B cell (primary cell): ENCODE results near the gene MFRP. TPM values are rescaled to one million over a fixed set of nuclear protein-coding genes. Genes with fewer than 3 reads are reported as not detected.

Source experiments
- ATAC-seq: fragments of 200-7000 bp; cut with Tn5 transposase; one replicate; pipeline ENCODE4 v1.10.0; 2021; ENCODE audit warnings: low read depth, mild to moderate bottlenecking, moderate number of reproducible peaks, moderate library complexity
- CTCF ChIA-PET: fragments of 350-600 bp; sonication (Branson Sonifier 250); formaldehyde crosslinking; loops from one replicate; lab custom pipeline; 2021; ENCODE audit warnings: antibody characterized with exemption, inconsistent platforms; lab: Charles Lee
- POLR2A ChIA-PET: fragments of 350-600 bp; sonication (Branson Sonifier 250); formaldehyde crosslinking; loops from one replicate; lab custom pipeline; 2021; ENCODE audit warnings: antibody characterized with exemption; lab: Charles Lee
- DNase-seq: peaks from one replicate; pipeline ENCODE4 v3.0.0; 2013
- H2AFZ ChIP-seq: 2 replicates; pipeline ENCODE4 v1.6.1; 2012; ENCODE audit warnings: mild to moderate bottlenecking, low read depth, low read length; ENCODE audit not compliant: insufficient read depth, poor library complexity, severe bottlenecking
- H3K27ac ChIP-seq, 2 donors: 1 replicate in 1 of 2; 2 replicates in 1 of 2; pipeline ENCODE4 v1.5.1; 2012 to 2013; ENCODE audit warnings: low read length in 2 of 2, mild to moderate bottlenecking in 2 of 2, moderate library complexity in 1 of 2
- H3K27me3 ChIP-seq, 4 experiments: fragments of 200-600 bp in 1 of 4; sonication (generic) in 1 of 4; replicated peaks in 1 of 4; 1 replicate in 2 of 4; 2 replicates in 2 of 4; pipeline versions ENCODE4 v1.6.1 to v1.7.0; 2013 to 2016; ENCODE audit warnings: low read length in 3 of 4, mild to moderate bottlenecking in 2 of 4, mixed read lengths in 1 of 4, moderate library complexity in 1 of 4; ENCODE audit not compliant: insufficient read depth in 4 of 4, control insufficient read depth in 3 of 4; ENCODE audit errors: control extremely low read depth in 1 of 4
- H3K36me3 ChIP-seq, 2 experiments: replicated peaks in 1 of 2; 1 replicate in 1 of 2; 2 replicates in 1 of 2; pipeline versions ENCODE4 v1.6.1 to v1.7.1; 2013; ENCODE audit warnings: low read length in 1 of 2; ENCODE audit not compliant: insufficient read depth in 2 of 2, control insufficient read depth in 1 of 2; ENCODE audit errors: control extremely low read depth in 1 of 2, extremely low read depth in 1 of 2
- H3K4me1 ChIP-seq, 2 donors: fragments of 200-600 bp in 1 of 2; sonication (generic) in 1 of 2; 1 replicate in 1 of 2; 2 replicates in 1 of 2; pipeline versions ENCODE4 v1.5.1 to v1.6.1; 2013 to 2017; ENCODE audit warnings: low read length in 2 of 2; ENCODE audit not compliant: control insufficient read depth in 2 of 2, insufficient read depth in 2 of 2
- H3K4me2 ChIP-seq: replicated peaks from 2 replicates; pipeline ENCODE3; 2012; ENCODE audit warnings: mild to moderate bottlenecking, low read depth, low read length; ENCODE audit not compliant: poor library complexity, severe bottlenecking
- H3K4me3 ChIP-seq, 5 experiments: fragments of 200-600 bp in 1 of 5; sonication (generic) in 1 of 5; 1 replicate in 3 of 5; 2 replicates in 2 of 5; pipeline versions ENCODE4 v1.5.1 to v1.7.0; 2011 to 2016; ENCODE audit warnings: low read length in 4 of 5, mild to moderate bottlenecking in 4 of 5, low read depth in 2 of 5, control low read depth in 1 of 5, moderate library complexity in 1 of 5; ENCODE audit not compliant: insufficient read depth in 1 of 5; ENCODE audit errors: control extremely low read depth in 1 of 5, extremely low read depth in 1 of 5
- H3K79me2 ChIP-seq: fragments of 200-600 bp; sonication (generic); one replicate; pipeline ENCODE4 v1.6.0; 2016; ENCODE audit warnings: low read length; ENCODE audit not compliant: control insufficient read depth, insufficient read depth
- H3K9ac ChIP-seq: fragments of 200-600 bp; sonication (generic); 2 replicates; pipeline ENCODE4 v1.6.1; 2017; ENCODE audit warnings: mild to moderate bottlenecking, low read length, moderate library complexity
- H3K9me3 ChIP-seq, 3 donors: one replicate each; pipeline versions ENCODE4 v1.6.1 to v1.7.1; 2013; ENCODE audit warnings: low read length in 2 of 3; ENCODE audit not compliant: control insufficient read depth in 2 of 3, insufficient read depth in 1 of 3; ENCODE audit errors: control extremely low read depth in 1 of 3
- H4K20me1 ChIP-seq: 2 replicates; pipeline ENCODE4 v1.6.0; 2012; ENCODE audit warnings: mild to moderate bottlenecking, low read length; ENCODE audit not compliant: insufficient read depth, control insufficient read depth, poor library complexity, severe bottlenecking
- H3K27ac Mint-ChIP-seq: one replicate; pipeline ENCODE4 v1.8.0; 2021; ENCODE audit warnings: mixed read lengths
- H3K27me3 Mint-ChIP-seq: one replicate; pipeline ENCODE4 v1.8.0; 2021; ENCODE audit warnings: mixed read lengths
- H3K4me1 Mint-ChIP-seq: one replicate; pipeline ENCODE4 v1.8.0; 2021; ENCODE audit warnings: mixed read lengths
- H3K4me3 Mint-ChIP-seq: one replicate; pipeline ENCODE4 v1.8.0; 2021; ENCODE audit warnings: mixed read lengths
- H3K9me3 Mint-ChIP-seq: one replicate; pipeline ENCODE4 v1.8.0; 2022; ENCODE audit warnings: mixed read lengths; ENCODE audit not compliant: insufficient read depth
- CTCF ChIP-seq: fragments of 200-600 bp; IDR thresholded peaks from one replicate; pipeline ENCODE4 v1.8.0; 2022; ENCODE audit warnings: antibody characterized with exemption, mild to moderate bottlenecking
- EZH2 ChIP-seq: IDR thresholded peaks from 2 replicates; pipeline ENCODE4 v1.6.1; 2012; ENCODE audit warnings: borderline replicate concordance, low read depth, mild to moderate bottlenecking, moderate library complexity, low read length; ENCODE audit not compliant: insufficient read depth, poor library complexity, severe bottlenecking
- WGBS: methylation state at CpG from one replicate; pipeline ENCODE4 v1.1.5; 2013; ENCODE audit warnings: missing lambda C conversion rate; ENCODE audit not compliant: insufficient coverage; 5-methylcytosine and 5-hydroxymethylcytosine counted together
- intact Hi-C: fragments of 100-400 bp; cut with micrococcal nuclease; formaldehyde crosslinking; loops from one replicate; pipeline ENCODE4 v1.10.0; 2022
- polyA plus RNA-seq: library from polyadenylated mRNA; depleted of rRNA; stranded (reverse); fragments of >200 nt; gene quantifications from 2 replicates; pipeline ENCODE4 v1.2.3, GENCODE V29; 2012
- total RNA-seq, 2 donors: library from RNA; stranded (reverse); fragments of 120-200 nt in 1 of 2; gene quantifications; 1 replicate in 1 of 2; 2 replicates in 1 of 2; pipeline versions ENCODE4 v1.2.3 to v1.2.4, GENCODE V29; 2013 to 2022

Gene MFRP
- total and polyA plus RNA-seq, 2 donors (not counting 1 experiment from before 2014, with no cell fraction given), result not detected

- Histone ChIP-seq H3K27ac (no peak within 1 kb of the TSS), H3K36me3 (peaks cover 0 to 2% of the 10 kb centered on the region in 2 experiments), H3K4me1 (peaks cover 31% of the 10 kb centered on the region in 2 donors), H4K20me1 (peaks cover 7% of the 10 kb centered on the region), H3K9ac (peak within 1 kb of the TSS; percentile 32), H3K27me3 (peaks cover 0 to 55% (median 30%) of the 10 kb centered on the region in 4 experiments), H3K4me2 (peak within 1 kb of the TSS; percentile 76), H3K79me2 (no peaks in the 10 kb centered on the region), H3K9me3 (peaks cover 0 to 3% (median 0%) of the 10 kb centered on the region in 3 donors), H3K4me3 (peak within 1 kb of the TSS in 2 of 5 experiments; percentile 9 to 20), H2AFZ (peak within 1 kb of the TSS; percentile 45)
- H3K27me3 Mint-ChIP-seq, result peaks cover 47% of the 10 kb centered on the region
- peak; percentile 39 for DNase-seq
- no peak for ATAC-seq
- no peaks in the 10 kb centered on the region for H3K9me3 Mint-ChIP-seq
- 6% methylated on average over 48 of the region's 53 CpGs for WGBS
- POLR2A ChIA-PET, result interaction anchor here (0.5 kb wide), 1 partner anchor 556 kb away, joined by 4 read pairs; no protein-coding TSS in a partner anchor
- TF ChIP-seq CTCF, result no peak
- TF ChIP-seq EZH2, result no peak
- CTCF ChIA-PET, result interaction anchor here (0.6 to 4.0 kb wide), 6 partner anchors 14 to 173 kb away, joined by 3 to 45 read pairs (median 6); partner anchors contain the start of gene USP2
- intact Hi-C loops, result no loop called here
- H3K4me1 Mint-ChIP-seq, result peaks cover 26% of the 10 kb centered on the region
- H3K4me3 Mint-ChIP-seq, result peak within 1 kb of the TSS; percentile 37
- no peak within 1 kb of the TSS for H3K27ac Mint-ChIP-seq
These were observed 5.9 kb downstream of the MFRP start, which contains the start of gene C1QTNF5 for GRCh38 chr11:119340335-119341221. C1QTNF5 (minus strand) TSS chr11:119340883; CDS start chr11:119340397, 486 bp downstream.
